Skeletal muscle tissue (tissue), 4 donors: ENCODE results near the gene FBXL14. TPM values are rescaled to one million over a fixed set of nuclear protein-coding genes. Genes with fewer than 3 reads are reported as not detected.
"Not testable (repeated sequence)": the region's sequence is repeated elsewhere in the genome, so short reads cannot be mapped to it uniquely, and the experiment has no call there.

Source experiments
- H3K27ac ChIP-seq: one replicate; pipeline ENCODE4 v1.7.0; 2013; ENCODE audit warnings: mild to moderate bottlenecking, low read depth, low read length, inconsistent platforms
- H3K27me3 ChIP-seq, 3 donors: one replicate each; pipeline ENCODE4 v1.7.0; 2013; ENCODE audit warnings: low read length in 3 of 3; ENCODE audit not compliant: control insufficient read depth in 3 of 3, insufficient read depth in 3 of 3
- H3K36me3 ChIP-seq, 3 donors: one replicate each; pipeline ENCODE4 v1.7.0; 2013; ENCODE audit warnings: low read length in 3 of 3; ENCODE audit not compliant: control insufficient read depth in 3 of 3, insufficient read depth in 3 of 3
- H3K4me1 ChIP-seq, 3 donors: one replicate each; pipeline ENCODE4 v1.7.0; 2013; ENCODE audit warnings: low read length in 3 of 3, mild to moderate bottlenecking in 3 of 3; ENCODE audit not compliant: control insufficient read depth in 3 of 3, insufficient read depth in 3 of 3
- H3K4me3 ChIP-seq, 3 donors: one replicate each; pipeline ENCODE4 v1.7.0; 2013; ENCODE audit warnings: low read length in 3 of 3
- H3K9ac ChIP-seq, 3 donors: one replicate each; pipeline ENCODE4 v1.7.0; 2013; ENCODE audit warnings: low read length in 3 of 3, mild to moderate bottlenecking in 3 of 3, moderate library complexity in 2 of 3, low read depth in 1 of 3
- H3K9me3 ChIP-seq, 3 donors: one replicate each; pipeline ENCODE4 v1.7.0; 2013; ENCODE audit warnings: low read length in 3 of 3; ENCODE audit not compliant: control insufficient read depth in 3 of 3
- total RNA-seq: library from RNA; depleted of rRNA; stranded (reverse); fragments of >200 nt; gene quantifications from one replicate; pipeline ENCODE4 v1.2.3, GENCODE V29; 2014
- donor health status: Osteomylitis.

The FBXL14 gene
- total RNA-seq, 1 donor from 2014 or later = 5.2 TPM

DNA sequence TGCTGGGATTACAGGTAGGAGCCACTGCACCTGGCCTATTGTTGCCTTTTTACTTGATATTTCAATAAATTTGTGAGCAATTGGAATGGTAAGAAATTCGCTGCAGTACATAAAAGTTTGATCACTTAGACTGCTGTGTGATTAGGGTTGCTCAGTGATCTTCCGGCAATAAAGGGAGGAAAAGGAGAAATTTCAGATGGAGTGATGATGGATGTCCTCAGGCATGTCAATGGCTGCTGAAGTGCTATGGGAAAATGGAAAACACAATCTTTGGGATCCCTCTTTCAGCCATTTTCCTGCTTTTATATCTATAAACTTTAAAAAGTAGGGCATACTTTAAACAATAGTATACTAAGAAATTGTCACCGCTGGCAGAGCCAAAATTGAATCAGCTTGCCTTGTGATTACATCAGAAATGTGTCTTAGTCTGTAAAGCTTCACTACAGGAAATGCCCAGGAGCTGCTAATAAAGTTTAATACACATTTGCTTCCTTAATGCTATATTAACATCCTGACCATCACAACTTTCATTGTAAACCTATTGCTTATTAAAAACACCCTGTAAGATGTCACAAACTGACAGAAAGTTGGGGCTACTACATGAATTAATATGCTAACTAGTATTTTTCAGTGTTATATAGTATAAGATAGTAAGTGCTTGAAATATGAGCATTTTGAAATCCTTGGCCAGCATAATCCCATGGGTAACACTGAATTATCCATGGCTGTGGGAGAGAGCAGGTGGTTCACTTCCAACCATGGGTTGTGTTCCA is 13.7 kb upstream of the FBXL14 start:
- Histone ChIP-seq H3K9me3 (no peaks in the 10 kb centered on the region), H3K4me3 (no peak overlapping the region), H3K27ac (no peak overlapping the region), H3K4me1 (peaks cover 14 to 18% (median 18%) of the 10 kb centered on the region in 3 donors), H3K27me3 (no peaks in the 10 kb centered on the region), H3K36me3 (no peaks in the 10 kb centered on the region), H3K9ac (no peak overlapping the region)

DNA sequence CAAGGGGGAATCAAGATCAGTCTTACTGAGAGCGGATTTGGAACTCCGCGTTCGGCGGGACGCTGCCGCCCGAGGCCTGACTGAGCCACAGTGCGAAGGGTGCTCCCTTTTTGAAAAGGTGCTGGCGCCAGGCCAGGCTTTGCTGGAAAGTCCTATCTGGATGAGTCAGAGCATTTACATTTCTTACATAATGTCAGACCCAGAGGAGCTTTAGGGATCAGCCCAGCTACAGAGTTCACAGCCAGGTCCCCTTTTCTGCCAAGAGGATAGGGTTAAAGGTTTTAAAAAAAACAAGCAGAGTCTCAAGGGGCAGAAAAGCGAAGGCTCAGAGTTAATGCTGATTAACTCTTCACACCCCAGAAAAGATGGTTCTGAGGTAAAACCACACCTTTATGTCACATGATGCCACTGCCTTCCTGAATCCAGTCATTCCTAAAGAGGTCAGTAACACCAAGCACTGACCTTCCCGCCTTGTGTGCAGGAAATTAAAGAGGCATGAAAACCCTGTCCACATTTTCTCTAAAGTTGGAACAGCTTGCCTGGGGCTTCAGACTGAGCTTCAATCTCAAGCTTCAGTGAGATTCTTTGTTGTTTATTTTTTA is 11.7 kb upstream of the FBXL14 start:
- no peaks in the 10 kb centered on the region for H3K36me3 ChIP-seq
- H3K27me3 ChIP-seq = no peaks in the 10 kb centered on the region
- peak overlapping the region; percentile 77 to 86 (median 84) for H3K4me3 ChIP-seq
- H3K27ac ChIP-seq = peak overlapping the region; percentile 91
- H3K9me3 ChIP-seq = no peaks in the 10 kb centered on the region
- peaks cover 14 to 22% (median 18%) of the 10 kb centered on the region in 3 donors for H3K4me1 ChIP-seq
- H3K9ac ChIP-seq = peak overlapping the region; percentile 80 to 91 (median 85)

DNA sequence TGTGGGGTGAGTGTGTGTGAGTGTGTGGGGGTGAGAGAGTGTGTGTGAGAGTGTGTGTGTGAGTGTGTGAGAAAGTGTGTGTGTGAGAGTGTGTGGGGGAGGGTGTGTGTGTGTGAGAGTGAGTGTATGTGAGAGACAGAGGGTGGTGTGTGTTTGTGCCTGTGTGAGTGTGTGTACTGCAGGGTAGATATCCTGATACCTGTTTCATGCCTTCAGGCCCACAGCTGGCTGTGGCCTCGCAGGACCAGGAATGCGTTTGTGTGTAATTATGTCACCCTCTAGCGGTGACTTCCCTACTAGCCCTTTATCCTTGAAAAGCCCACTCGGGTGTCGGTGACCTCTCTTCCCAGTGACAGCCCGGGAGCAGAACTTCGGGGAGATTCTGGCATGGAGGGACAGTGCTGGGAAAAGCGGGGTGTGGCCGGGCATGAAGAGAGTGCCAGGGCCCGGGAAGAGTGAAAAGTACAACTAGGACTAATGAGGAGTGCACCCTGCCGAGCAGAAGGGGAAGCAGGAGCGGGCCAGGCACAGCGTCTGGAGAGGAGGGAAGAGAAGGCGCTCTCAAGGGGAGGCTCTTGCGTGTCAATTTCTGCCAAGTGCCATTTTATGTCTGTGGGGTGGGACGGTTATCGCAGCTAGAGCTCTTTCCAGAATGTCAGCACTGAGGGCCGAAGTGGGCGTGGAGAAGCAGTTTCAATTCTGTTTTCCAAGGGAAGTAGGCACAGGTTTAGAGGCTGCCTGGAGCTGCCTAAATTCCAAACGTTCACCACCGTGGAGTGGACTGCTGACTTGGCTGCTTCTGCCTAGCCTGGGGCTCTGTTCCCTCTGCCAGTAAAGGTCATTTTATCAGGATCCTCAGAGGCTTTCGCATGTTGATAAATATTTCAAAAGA is 11.0 kb upstream of the FBXL14 start:
- Histone ChIP-seq H3K9me3 (no peaks in the 10 kb centered on the region), H3K27me3 (no peaks in the 10 kb centered on the region), H3K4me3 (peak overlapping the region; percentile 77 to 86 (median 84)), H3K27ac (peak overlapping the region; percentile 91), H3K36me3 (no peaks in the 10 kb centered on the region), H3K4me1 (peaks cover 14 to 22% (median 18%) of the 10 kb centered on the region in 3 donors), H3K9ac (peak overlapping the region; percentile 80 to 91 (median 85))

DNA sequence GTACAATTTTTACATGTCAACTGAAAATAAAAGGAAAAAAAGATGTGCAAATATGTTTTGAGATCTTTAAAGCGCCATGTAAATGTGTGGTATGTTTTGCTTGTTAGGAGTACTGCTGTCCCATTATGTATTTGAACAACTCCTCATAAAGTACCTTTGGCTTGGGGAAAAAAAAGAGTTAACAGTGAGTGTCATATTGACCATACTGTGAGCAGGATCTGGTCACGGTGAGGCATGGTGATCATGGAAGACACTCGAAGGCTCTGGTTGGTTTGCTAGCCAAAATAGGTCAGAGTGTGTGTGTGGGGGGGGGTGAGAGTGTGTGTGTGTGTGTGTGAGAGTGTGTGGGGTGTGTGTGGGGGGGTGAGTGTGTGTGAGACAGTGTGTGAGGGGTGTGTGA is 10.1 kb upstream of the FBXL14 start:
- H3K9ac ChIP-seq = no peak overlapping the region
- no peaks in the 10 kb centered on the region for H3K9me3 ChIP-seq
- no peak overlapping the region for H3K27ac ChIP-seq
- no peaks in the 10 kb centered on the region for H3K36me3 ChIP-seq
- H3K4me1 ChIP-seq = peaks cover 14 to 22% (median 18%) of the 10 kb centered on the region in 3 donors
- H3K27me3 ChIP-seq = no peaks in the 10 kb centered on the region
- no peak overlapping the region for H3K4me3 ChIP-seq

DNA sequence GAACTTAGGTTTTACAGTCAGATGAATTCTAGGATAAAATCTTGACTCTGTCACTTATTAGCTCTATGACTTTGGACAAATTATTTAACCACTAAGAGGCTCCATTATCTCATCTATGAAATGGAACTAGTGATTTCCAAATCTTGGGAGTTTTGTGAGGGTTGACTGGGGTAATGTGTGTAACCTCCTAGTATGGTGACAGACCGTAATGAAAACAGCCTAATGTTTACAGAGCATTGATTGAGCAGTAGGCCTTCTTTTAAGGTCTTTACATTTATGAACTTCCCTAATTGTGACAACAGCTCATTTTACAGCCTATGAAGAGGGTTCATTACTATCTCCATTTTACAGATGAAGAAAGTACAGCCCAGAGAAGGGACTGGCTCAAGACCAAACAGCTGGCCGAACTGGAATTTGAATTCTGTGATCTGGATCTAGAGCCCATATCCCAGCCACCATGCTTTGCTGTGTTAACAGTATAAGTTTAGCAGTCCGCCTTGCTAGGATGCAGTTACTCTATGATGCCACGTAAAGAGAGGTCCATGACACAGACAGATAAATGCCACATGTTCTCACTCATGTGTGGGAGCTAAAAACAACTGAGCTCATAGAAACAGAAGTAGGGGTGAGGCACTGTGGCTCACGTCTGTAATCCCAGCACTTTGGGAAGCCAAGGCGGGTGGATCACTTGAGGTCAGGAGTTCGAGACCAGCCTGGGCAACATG is 9.1 kb upstream of the FBXL14 start:
- Histone ChIP-seq H3K27ac (no peak overlapping the region), H3K27me3 (no peaks in the 10 kb centered on the region), H3K9me3 (no peaks in the 10 kb centered on the region), H3K36me3 (no peaks in the 10 kb centered on the region), H3K4me1 (peaks cover 14 to 22% (median 16%) of the 10 kb centered on the region in 3 donors), H3K9ac (no peak overlapping the region), H3K4me3 (no peak overlapping the region)

DNA sequence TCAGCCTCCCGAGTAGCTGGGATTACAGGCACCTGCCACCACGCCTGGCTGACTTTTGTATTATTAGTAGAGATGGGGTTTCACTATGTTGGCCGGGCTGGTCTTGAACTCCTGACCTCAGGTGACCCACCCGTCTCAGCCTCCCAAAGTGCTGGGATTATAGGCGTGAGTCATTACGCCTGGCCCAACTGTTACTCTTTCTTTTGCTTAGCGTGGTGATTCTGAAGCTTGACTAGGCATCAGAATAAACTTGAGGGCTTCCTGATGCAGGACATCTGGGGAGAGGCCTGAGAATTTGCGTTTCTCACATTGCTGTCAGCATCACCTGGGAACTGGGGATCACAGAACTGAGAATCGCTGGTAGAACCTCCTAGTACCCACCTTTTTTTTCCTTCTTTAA is 8.3 kb upstream of the FBXL14 start:
- H3K36me3 ChIP-seq, H3K27me3 ChIP-seq, H3K9me3 ChIP-seq, H3K9ac ChIP-seq, H3K4me3 ChIP-seq, H3K27ac ChIP-seq: not testable (repeated sequence)
- H3K4me1 ChIP-seq = peaks cover 13 to 22% (median 14%) of the 10 kb centered on the region in 3 donors

DNA sequence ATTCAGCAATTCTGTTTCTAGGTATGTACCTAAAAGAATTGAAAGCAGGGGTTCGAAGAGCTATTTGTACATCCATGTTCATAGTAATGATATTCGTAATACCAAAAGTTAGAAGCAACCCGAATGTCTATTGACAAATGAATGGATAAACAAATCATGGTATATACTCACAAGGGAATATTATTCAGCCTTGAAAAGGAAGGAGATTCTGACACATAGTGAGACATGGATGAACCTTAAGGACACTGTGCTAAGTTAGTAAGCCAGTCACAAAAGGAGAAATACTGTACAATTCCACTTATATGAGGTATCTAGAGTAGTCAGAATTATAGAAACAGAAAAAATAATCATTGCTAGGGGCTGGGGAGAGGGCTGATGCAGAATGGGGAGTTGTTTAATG is 4.4 kb upstream of the FBXL14 start:
- H3K9ac ChIP-seq = no peak overlapping the region
- H3K27ac ChIP-seq = no peak overlapping the region
- no peaks in the 10 kb centered on the region for H3K27me3 ChIP-seq

DNA sequence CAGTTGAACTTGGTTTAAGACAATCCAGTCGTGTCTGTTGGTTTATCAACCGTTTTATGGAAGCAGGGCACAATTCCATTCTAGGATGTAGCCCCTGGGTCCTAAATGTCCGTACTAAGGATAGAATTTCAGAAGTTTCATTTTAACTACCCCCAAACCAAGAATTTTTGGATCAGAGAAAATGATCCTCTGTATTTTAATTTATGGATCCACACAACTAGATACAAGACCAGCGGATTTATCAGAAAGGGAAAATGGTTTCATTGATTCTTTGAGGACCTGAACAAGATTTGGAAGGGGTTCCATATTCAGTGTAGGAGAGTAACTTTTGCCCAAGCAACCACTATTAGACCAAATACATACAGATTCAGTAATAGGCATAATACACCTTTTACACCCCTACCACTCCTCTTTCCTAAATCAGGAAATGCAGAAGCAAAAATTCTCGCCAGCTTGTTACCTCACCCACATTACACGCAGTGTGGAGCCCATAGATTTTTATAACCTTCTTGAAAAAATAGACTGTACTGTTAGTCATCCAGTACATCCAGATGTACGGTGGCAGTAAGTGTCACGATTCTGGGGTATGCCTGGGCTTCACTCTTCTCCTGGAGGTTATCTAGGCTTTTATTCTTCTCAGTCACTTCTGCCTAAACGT is 1.4 kb upstream of the FBXL14 start:
- Histone ChIP-seq H3K27ac (peak overlapping the region; percentile 84), H3K36me3 (no peaks in the 10 kb centered on the region), H3K9ac (peak overlapping the region in 1 of 3 donors; percentile 83), H3K4me1 (peaks cover 30 to 34% (median 32%) of the 10 kb centered on the region in 3 donors), H3K27me3 (no peaks in the 10 kb centered on the region), H3K4me3 (peak overlapping the region in 2 of 3 donors; percentile 82 to 83), H3K9me3 (no peaks in the 10 kb centered on the region)

More for the DNA sequence above, 4.4 kb upstream of the FBXL14 start:
- H3K4me3 ChIP-seq = no peak overlapping the region
- peaks cover 8 to 12% (median 9%) of the 10 kb centered on the region in 3 donors for H3K4me1 ChIP-seq
- no peaks in the 10 kb centered on the region for H3K9me3 ChIP-seq
- H3K36me3 ChIP-seq = no peaks in the 10 kb centered on the region

DNA sequence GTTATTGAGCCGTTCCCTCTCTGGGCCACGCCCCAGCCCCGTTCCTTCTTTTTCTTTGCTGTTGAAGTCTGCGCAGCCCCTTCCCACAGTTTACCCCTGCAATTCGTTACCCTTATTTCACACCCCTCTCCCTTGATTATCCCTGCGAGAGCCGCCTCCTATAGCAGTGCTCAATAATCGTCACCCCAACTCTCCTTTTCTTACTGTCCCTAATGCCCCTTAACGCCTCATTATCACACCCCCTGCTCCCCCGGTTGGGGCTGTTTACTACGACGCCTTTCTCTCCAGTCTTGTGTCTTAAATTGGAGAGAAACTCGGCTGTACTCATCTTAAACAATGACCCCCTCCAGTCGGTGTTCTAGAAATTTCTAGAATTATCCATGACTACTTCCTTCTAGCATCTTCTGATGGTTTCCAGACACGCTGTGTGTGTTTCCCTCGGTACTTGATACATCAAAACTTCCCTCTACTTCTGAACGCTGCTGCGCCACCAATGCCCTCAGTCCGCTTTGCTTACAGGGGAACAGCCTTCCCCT is 713 bp upstream of the FBXL14 start:
- H3K27ac ChIP-seq = peak overlapping the region; percentile 84
- peak overlapping the region; percentile 81 to 86 (median 83) for H3K9ac ChIP-seq
- no peaks in the 10 kb centered on the region for H3K9me3 ChIP-seq
- H3K36me3 ChIP-seq = no peaks in the 10 kb centered on the region
- no peaks in the 10 kb centered on the region for H3K27me3 ChIP-seq
- peaks cover 35 to 39% (median 37%) of the 10 kb centered on the region in 3 donors for H3K4me1 ChIP-seq
- peak overlapping the region; percentile 78 to 83 (median 82) for H3K4me3 ChIP-seq
